8988T (cell line): ENCODE measurements around the gene PTPN4.

Experiments
- DNase-seq: peaks from one replicate; pipeline ENCODE4 v3.0.0; 2011

PTPN4 gene

DNA sequence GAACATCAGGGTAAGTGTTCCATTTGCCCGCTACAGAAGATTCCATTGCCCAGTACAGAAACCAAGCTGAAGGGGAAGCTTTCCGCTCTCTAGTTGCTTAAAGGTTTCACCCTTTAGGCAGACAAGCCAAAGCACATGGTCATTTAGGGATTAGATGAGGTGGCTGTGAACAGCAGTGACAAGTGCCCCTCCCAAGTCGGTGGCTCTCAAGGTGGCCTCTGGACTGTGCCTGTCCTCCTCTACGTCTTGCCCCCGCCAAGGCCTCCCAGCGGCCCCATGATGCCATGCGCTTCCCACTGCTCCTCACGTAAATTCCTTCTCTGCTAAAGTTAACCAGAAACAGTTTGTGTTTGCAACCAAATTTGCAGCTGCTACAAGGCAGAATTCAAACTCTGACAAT, 24.2 kb upstream of the PTPN4 start:
- DNase-seq, result no peak

- DNase-seq, result no peak
These were observed 23.7 kb upstream of the PTPN4 start for GRCh38 chr2:119736021-119736420.

DNA sequence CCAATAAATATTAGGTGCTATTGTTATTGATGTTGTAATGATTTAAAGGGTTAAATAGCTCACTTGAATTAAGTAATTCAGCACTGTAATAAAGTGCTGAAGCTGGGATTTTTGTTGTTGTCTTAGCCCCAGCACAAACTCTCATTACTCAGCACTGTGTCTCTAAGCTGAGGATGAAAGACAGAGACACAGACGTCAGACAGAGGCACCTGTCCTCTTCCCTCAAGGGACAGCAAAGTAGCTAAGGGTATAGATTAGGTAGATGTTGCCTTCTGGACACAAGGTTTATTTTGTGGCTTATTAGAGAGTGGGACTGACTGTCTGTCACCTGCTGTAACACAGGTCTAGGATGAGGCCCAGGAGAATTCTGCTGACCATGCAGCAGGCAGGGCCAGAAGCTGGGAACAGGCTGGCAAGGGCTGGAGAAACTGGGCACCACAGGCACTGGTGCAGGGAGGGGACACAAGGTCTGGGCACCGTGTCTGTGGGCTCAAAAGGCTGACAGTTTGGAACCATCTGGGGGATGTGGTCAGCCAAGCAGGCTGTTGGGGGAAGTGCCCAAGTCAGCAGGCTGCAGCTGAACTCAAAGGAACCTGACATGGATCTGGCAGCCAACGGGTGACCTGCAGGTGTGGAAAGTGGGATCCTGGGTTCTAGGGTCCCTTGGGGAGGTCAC, 20.0 kb upstream of the PTPN4 start:
- no peak for DNase-seq

DNA sequence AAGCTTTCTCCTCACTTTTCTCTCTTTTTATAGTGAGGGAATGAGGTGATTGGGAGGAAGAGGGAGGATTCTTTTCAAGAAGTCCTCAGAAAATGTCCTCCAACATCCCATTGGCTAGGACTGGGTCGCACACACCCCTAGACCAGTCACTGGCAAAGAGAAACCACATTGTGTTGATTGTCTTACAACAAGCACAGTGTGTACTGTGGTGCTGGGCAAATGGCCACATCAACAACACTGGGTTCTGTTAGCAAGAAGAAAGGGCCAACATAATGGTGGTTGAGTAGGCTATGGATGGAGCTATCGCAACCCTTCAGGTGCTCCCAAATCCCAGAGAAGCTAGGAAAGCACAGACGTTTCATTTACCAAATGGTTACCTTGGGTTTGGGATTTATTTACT, 18.7 kb upstream of the PTPN4 start:
- no peak for DNase-seq

GRCh38 chr2:119741868-119742267, 17.9 kb upstream of the PTPN4 start:
- DNase-seq, result no peak

- no peak for DNase-seq
These were observed 15.3 kb upstream of the PTPN4 start for GRCh38 chr2:119744335-119744939.

GRCh38 chr2:119745566-119745965, 14.2 kb upstream of the PTPN4 start:
- DNase-seq, result no peak

DNA sequence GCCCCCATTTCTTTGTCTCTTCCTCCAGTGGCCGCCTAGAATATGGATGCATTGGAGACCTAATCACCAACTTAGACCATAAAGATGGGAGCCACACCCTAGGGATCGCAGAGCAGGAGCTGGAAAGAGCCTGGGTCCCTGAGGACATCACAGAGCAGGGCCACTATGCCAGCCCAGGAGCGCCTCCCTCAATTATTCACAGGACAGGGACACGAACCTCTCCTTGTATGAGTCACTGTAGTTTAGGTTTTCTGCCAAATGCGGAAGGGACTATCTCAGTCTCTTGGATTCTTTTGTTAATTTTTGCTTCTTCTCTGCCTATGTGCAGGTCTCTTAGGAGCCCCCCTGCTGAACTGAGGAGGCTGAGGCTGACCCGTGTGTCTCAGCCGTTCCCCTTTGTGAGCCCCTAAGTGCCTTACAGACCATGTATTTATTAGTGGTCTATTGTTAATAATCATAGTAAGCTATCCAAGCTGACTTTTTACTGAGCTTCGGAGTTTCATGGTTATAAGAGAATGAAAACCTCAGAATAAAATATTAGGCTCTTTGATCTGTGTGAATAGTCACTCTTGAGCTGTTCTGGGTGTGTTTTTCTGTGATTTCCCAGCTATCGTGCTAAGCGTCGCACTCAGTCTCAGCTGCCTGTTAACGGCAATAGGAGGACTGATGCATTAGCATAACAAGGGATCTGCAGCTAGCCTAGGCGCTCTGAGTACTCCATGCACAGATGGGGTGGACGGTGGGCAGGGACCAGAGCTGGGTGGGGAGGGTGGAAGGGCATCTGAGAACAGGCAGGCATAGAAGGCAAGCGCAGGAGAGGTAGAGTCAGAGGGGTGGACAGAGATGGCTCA, 12.7 kb upstream of the PTPN4 start:
- DNase-seq, result no peak

GRCh38 chr2:119748135-119748534, 11.6 kb upstream of the PTPN4 start:
- DNase-seq, result no peak

GRCh38 chr2:119749477-119750012, 10.2 kb upstream of the PTPN4 start:
- no peak for DNase-seq

DNA sequence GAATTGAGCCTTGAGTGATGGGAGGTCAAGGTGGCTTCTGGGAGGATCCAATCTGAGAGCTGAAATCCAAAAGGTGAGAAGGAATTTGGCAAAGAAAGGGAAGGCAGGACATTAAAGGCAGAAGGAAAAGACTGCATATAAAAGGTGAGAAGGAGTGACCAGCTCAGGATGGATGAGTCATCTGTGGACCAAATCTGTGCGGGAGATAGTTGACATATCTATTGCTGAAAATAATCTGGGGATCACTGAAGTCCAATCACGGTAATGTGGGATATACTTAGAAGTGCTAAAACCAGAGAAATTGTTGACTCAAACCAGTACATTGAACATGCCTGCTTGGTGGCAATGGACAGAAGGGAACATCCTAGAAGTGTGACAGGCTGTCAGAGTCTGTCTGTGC, 8.0 kb upstream of the PTPN4 start:
- no peak for DNase-seq

DNA sequence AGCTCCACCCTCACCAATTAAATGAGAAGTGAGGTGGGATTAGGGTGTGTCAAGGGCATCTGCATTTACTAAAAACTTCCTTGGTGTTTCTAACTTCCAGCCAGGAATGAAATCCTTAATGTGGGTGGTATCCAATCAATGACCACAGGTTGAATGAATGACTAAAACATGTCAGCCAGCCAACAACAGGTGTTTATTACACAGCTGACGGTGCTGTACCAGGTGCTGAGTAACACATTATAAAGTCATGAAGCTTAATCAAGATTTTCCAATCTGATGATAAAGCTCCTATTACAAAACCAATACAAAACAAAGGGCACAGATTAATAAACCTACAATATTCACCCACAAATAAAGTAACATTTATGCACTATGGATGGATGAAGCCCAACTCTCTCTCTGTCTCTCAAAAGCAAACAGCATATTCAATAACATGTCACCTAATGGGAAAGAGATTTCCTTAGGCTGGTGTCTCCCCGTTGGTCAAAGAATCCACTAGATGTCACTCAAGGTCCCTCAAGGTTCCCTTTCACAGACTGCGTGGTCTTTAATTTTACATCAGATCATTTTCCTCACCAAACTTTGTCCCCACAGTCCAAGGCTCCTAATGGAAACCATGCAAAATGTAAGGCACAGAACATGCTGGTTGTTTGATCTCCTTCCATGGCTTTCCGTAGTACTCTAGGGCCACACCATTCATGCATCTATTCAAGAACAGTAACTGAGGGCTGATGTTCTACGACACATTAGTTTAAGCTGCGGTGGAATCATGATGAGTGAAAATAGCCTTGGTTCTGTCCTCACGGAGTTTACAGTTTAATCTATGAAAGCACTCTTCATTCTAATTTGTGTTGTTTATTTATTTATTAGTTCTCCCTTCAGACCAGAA, 6.4 kb upstream of the PTPN4 start:
- DNase-seq, result no peak

GRCh38 chr2:119753930-119754321, 5.8 kb upstream of the PTPN4 start:
- no peak for DNase-seq

DNA sequence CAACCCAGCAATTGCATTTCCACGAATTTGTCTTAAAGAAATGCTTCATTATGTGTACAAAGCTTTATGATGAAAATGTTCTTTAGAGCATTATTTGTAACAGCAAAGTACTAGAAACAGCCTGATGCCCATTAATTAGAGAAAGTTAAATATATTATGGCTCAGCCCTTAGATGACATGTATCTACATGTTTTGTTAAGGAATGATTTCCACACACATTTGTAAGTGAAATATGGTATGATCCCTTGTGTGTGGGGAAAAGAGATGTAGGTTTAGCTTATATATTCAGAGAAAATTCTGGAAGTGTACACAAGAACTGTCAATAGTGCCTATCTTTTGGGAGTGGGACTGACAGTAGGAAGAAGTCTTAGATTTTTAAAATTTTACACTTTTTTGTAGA, 3.8 kb upstream of the PTPN4 start:
- DNase-seq, result no peak

DNA sequence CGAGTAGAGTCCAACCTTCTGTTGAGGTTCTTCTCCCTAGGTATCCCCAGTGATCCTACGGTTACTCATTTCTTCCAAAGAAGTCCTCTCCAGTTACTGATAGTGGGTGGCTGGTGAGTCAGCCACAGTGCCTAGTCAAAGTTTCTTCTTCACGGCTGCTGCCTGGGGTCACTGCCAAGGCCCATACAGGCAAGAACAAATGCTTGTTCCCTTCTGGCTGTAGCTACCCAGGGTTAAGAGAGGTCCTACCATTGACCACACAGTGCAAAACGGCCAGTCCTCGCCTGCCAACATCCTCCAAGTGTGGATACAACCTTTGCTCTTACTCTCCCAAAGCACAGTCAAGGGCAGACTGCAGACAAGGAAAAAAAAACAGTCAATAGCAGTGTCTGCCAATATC, 2.9 kb upstream of the PTPN4 start:
- no peak for DNase-seq

DNA sequence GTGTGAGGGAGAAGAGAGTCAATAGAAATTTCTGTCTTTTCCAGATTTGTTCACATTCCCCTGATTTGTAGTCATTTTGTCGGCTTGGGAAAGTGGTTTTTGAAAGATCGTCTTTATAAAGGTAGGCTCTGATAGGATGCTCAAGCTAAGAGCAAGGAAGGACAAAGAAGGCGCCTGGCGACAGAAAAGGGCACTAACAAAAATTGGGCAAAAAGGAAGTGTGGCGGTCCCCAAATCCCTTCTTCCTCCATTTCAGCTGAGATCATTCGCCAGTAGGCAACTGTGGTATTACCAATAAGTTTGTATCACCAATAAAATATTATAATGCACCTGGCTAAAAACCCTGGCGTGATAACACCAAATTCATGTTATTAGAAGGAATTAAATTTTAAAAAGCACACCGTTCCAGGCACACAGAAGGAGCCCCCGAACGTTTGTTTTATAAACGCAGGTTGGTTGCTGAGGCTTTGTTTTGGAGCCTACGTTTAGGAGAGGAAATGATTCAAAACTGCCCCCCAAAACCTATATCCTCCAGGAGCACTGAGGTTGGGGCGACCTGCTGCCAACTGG, 756 bp upstream of the PTPN4 start:
- DNase-seq, result no peak

DNA sequence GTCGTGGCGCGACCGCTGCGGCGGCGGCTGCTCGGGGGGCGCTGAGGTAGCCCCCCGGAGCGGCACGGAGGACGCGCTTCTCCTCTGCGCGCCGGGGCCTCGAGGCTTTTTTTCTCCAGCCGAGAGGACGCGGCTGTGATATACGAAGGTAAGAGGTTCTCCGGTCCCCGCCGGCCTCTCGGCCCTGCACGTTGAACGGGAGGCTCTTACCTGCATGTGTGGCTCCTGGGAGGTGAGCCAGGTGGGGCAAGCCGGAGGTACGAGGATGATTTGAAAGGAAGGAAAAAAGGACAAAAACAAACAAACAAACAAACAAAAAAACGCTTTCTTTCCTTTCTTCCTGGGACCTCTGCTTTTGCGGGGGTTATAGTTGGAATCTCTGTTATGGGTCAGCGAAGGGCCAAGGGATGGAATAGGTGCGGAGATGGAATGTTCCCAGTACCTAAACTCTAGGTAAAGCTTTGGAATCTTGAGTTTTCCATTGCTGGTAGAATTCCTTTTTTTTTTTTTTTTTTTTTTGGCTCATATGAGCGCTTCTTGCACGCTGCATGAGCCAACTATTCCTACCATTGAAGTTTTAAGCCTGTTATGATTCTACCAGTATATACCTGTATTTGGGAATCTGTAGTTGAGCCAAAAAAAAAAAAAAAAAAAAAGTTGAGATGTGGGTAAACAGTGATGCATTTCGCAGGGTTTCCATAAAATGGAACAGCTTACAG, 674 bp downstream of the PTPN4 start:
- DNase-seq, result no peak

DNA sequence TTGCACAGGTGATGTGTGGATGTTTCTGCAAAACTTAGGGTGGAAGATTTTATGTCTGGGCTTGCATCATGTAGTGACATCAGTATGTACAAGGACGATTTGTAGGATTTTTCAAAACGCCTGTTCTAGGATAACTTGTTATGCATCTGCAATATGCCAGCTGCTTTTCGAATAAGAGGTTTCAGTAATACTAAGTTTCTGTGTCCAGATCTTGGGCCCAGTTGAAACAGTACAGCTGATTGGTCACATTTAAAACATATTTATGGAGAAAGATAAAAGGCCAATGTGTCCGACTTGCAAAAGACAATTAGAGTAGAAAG, 1.2 kb downstream of the PTPN4 start:
- DNase-seq, result no peak

GRCh38 chr2:119764832-119765231, 5.1 kb downstream of the PTPN4 start:
- no peak for DNase-seq

DNA sequence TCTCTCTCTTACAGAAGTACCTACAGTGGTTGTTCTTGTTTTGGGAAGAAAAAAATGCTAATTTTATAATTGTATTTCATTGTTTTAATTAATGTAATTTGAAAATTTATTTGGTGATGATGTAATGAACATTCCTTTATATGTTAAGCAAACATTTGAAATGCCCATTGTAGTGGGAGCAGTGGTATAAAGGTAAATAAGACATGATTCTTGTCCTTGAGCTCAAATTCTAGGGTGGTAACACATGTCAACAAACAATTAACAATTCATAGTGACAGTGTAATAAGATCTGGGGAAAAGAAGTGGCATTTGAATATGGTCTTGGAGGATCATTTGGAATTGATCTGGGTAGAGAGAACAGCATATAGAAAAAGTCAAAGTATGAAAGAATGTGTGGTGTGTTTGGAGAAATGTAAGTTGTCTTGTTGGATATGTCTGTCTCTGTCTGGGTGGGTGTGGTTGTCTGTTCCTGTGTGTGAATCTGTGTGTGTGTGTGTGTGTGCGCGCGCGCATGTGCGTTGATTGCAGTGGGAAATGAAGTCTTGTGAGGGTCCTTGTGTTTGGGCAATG, 5.8 kb downstream of the PTPN4 start:
- DNase-seq, result no peak

DNA sequence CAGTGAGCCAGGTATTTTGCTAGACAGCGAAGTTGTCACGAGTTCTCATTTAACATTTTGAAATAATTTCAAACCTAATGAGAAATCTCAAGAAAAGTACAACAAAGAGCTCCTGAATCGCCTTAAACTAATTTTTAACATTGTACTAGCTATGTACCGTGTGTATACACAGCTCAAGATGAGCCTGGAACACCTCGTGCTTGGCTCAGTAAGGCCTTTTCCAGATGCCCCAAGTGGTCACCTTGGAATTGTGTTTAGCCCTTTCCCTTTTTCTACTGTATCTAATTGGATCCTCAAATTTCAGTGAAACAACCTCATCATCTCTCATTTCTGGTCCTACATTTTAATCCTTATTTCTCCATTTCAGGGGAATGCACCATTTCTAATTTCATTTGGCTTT, 7.2 kb downstream of the PTPN4 start:
- no peak for DNase-seq

DNA sequence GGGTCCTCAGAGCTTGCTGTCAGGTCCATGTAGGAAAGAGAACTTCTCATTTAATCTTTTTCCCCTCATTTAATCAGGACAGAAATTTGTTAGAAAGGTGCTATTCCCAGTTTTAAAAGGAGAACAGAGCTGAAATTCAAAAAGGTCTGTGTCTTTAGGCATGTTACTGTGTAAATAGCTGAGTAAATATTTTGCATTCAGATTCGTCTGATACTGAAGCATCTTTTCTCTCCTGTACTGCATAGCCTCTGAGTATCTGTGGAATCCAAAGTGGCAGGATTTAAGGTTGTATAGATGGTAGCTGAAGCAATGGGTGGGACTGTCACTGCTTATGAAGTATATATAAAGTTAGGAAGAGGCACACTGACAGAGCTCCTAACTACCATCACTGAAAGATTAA, 9.0 kb downstream of the PTPN4 start:
- no peak for DNase-seq
